ENCODE measurements around the gene BOK. TPM values are rescaled to one million over a fixed set of nuclear protein-coding genes. Genes with fewer than 3 reads are reported as not detected.

Gene BOK
- total and polyA plus RNA-seq, 2 experiments from 2014 or later: 28.0 to 46.6 TPM

GRCh38 chr2:241598061-241598460 lies 39.5 kb downstream of the BOK start:
- in situ Hi-C loops (cut with MboI): no loop called here
- Histone ChIP-seq H3K27ac (no peak overlapping the region), H3K9ac (no peak overlapping the region), H3K9me2 (ENCODE audit: insufficient read depth) (no peaks in the 10 kb centered on the region), H3K4me2 (ENCODE audit: unreplicated experiment) (no peak overlapping the region), H2AFZ (no peak overlapping the region), H3K27me3 (replicated peaks; ENCODE audit: insufficient read depth) (no peaks in the 10 kb centered on the region), H3K4me1 (ENCODE audit: insufficient read depth) (no peaks in the 10 kb centered on the region), H3F3A (ENCODE audit: insufficient read depth) (no peaks in the 10 kb centered on the region), H3K9me3 (ENCODE audit: low read depth) (no peaks in the 10 kb centered on the region), H3K36me3 (ENCODE audit: low read depth) (peaks cover 18% of the 10 kb centered on the region; the same call in 1 of the 2 replicates), H3K4me3 (no peak overlapping the region), H3K79me2 (ENCODE audit: insufficient read depth) (no peaks in the 10 kb centered on the region; the same call in 1 of the 2 replicates), H4K20me1 (ENCODE audit: insufficient read depth) (no peaks in the 10 kb centered on the region)
- DNase-seq: no peak
- 43 to 50% methylated on average over 5 of the region's 5 CpGs for WGBS, 2 experiments (ENCODE audit: low coverage in 1 of 2, low lambda C conversion rate in 2 of 2, missing lambda C conversion rate in 2 of 2)
- TF ChIP-seq EZH2phosphoT487 (IDR thresholded peaks at IDR 0.05; ENCODE audit: insufficient read depth, low read depth): no peak
- no peak for TF ChIP-seq EZH2 (IDR thresholded peaks at IDR 0.05; ENCODE audit: insufficient read depth, poor library complexity, severe bottlenecking)

DNA sequence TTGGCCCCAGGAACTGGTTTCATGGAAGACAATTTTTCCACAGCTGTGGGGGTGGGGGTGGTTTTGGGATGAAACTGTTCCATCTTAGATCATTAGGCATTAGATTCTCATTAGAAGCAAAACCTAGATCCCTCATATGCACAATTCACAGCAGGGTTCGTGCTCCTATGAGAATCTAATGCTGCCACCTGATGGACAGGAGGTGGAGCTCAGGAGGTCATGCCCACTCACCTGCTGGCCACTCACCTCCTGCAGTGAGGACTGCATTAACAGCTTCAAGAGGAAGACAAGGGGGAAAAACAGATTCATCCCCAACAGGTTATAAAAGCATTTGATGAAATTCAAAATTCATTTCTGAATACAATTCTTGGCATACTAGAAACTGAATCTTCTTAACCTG lies 39.9 kb downstream of the BOK start:
- H3K4me1 ChIP-seq (ENCODE audit: insufficient read depth): no peaks in the 10 kb centered on the region
- H3K36me3 ChIP-seq (ENCODE audit: low read depth): peaks cover 18% of the 10 kb centered on the region; the same call in 1 of the 2 replicates
- 94% methylated on average over 1 of the region's 1 CpG for WGBS, 2 experiments (ENCODE audit: low coverage in 1 of 2, low lambda C conversion rate in 2 of 2, missing lambda C conversion rate in 2 of 2)

DNA sequence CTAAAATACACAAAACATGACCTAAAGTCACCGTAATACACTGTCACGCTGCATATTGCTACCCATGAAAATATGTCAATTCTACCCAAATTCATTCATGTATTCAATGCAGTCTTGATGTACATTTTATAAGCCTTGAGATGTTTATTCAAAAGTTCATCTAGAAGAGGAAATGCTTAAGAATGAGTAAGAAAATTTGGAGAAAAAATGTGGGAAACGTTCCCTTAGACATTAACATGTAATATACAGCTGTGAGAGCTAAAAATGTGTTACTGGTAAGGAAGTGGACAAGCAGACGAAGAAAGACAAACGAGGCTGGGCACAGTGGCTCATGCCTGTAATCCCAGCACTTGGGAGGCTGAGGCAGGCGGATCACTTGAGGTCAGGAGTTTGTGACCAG lies 41.1 kb downstream of the BOK start:
- no peaks in the 10 kb centered on the region for H4K20me1 ChIP-seq (ENCODE audit: insufficient read depth)
- no peaks in the 10 kb centered on the region for H3K4me1 ChIP-seq (ENCODE audit: insufficient read depth)
- no peak overlapping the region for H3K27ac ChIP-seq
- H3K9ac ChIP-seq: no peak overlapping the region
- H3K4me2 ChIP-seq (ENCODE audit: unreplicated experiment): no peak overlapping the region
- in situ Hi-C loops (cut with MboI): no loop called here
- H2AFZ ChIP-seq: no peak overlapping the region
- H3K4me3 ChIP-seq: no peak overlapping the region
- H3K9me2 ChIP-seq (ENCODE audit: insufficient read depth): no peaks in the 10 kb centered on the region
- no peak for TF ChIP-seq EZH2 (IDR thresholded peaks at IDR 0.05; ENCODE audit: insufficient read depth, poor library complexity, severe bottlenecking)
- TF ChIP-seq EZH2phosphoT487 (IDR thresholded peaks at IDR 0.05; ENCODE audit: insufficient read depth, low read depth): no peak
- DNase-seq: no peak
- H3F3A ChIP-seq (ENCODE audit: insufficient read depth): no peaks in the 10 kb centered on the region
- 86 to 95% methylated on average over 6 of the region's 6 CpGs for WGBS, 2 experiments (ENCODE audit: low coverage in 1 of 2, low lambda C conversion rate in 2 of 2, missing lambda C conversion rate in 2 of 2)
- no peaks in the 10 kb centered on the region for H3K9me3 ChIP-seq (ENCODE audit: low read depth)
- peaks cover 3% of the 10 kb centered on the region for H3K79me2 ChIP-seq (ENCODE audit: insufficient read depth)
- peaks cover 15% of the 10 kb centered on the region; the same call in 1 of the 2 replicates for H3K36me3 ChIP-seq (ENCODE audit: low read depth)
- no peaks in the 10 kb centered on the region for H3K27me3 ChIP-seq (replicated peaks; ENCODE audit: insufficient read depth)

More for the DNA sequence above, 39.9 kb downstream of the BOK start:
- Histone ChIP-seq H3K4me2 (ENCODE audit: unreplicated experiment) (no peak overlapping the region), H3K79me2 (ENCODE audit: insufficient read depth) (no peaks in the 10 kb centered on the region; the same call in 1 of the 2 replicates), H3K27me3 (replicated peaks; ENCODE audit: insufficient read depth) (no peaks in the 10 kb centered on the region), H3K9me2 (ENCODE audit: insufficient read depth) (no peaks in the 10 kb centered on the region), H2AFZ (no peak overlapping the region), H3F3A (ENCODE audit: insufficient read depth) (no peaks in the 10 kb centered on the region), H3K9me3 (ENCODE audit: low read depth) (no peaks in the 10 kb centered on the region), H3K27ac (no peak overlapping the region), H4K20me1 (ENCODE audit: insufficient read depth) (no peaks in the 10 kb centered on the region), H3K4me3 (no peak overlapping the region), H3K9ac (no peak overlapping the region)
- in situ Hi-C loops (cut with MboI): no loop called here
- no peak for DNase-seq
- TF ChIP-seq EZH2phosphoT487 (IDR thresholded peaks at IDR 0.05; ENCODE audit: insufficient read depth, low read depth) (no peak), EZH2 (IDR thresholded peaks at IDR 0.05; ENCODE audit: insufficient read depth, poor library complexity, severe bottlenecking) (no peak)

DNA sequence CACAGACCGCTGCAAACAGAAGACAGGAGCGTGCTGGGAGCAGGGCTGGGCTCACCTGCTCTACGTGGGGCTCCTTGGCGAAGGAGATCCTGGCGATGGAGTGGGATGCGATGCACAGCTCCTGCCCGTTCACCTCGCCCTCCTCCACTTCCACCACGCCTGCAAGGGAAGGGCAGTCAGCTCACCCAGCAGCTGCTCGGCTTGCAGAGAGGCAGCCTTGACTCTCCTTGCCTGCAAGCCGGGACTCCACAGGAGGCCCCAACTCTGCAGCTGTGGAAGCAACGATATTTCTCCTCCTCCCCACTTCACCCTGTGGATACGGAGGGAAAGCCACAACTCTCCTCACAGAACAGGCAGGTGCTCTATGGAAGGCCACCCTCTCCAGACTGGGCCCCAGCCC lies 43.3 kb downstream of the BOK start:
- Histone ChIP-seq H3K4me1 (ENCODE audit: insufficient read depth) (no peaks in the 10 kb centered on the region), H3K9me2 (ENCODE audit: insufficient read depth) (no peaks in the 10 kb centered on the region), H3K36me3 (ENCODE audit: low read depth) (peaks cover 29% of the 10 kb centered on the region; the same call in 1 of the 2 replicates), H2AFZ (no peak overlapping the region), H3K79me2 (ENCODE audit: insufficient read depth) (peaks cover 25% of the 10 kb centered on the region), H3K27me3 (replicated peaks; ENCODE audit: insufficient read depth) (no peaks in the 10 kb centered on the region), H3K9me3 (ENCODE audit: low read depth) (no peaks in the 10 kb centered on the region), H3K4me2 (ENCODE audit: unreplicated experiment) (no peak overlapping the region), H3K4me3 (no peak overlapping the region), H3K27ac (no peak overlapping the region), H3F3A (ENCODE audit: insufficient read depth) (no peaks in the 10 kb centered on the region), H4K20me1 (ENCODE audit: insufficient read depth) (no peaks in the 10 kb centered on the region), H3K9ac (no peak overlapping the region)
- TF ChIP-seq EZH2 (IDR thresholded peaks at IDR 0.05; ENCODE audit: insufficient read depth, poor library complexity, severe bottlenecking) (no peak), EZH2phosphoT487 (IDR thresholded peaks at IDR 0.05; ENCODE audit: insufficient read depth, low read depth) (no peak)
- in situ Hi-C loops (cut with MboI): no loop called here
- 95% methylated on average over 13 of the region's 13 CpGs for WGBS, 2 experiments (ENCODE audit: low coverage in 1 of 2, low lambda C conversion rate in 2 of 2, missing lambda C conversion rate in 2 of 2)
- DNase-seq: no peak

DNA sequence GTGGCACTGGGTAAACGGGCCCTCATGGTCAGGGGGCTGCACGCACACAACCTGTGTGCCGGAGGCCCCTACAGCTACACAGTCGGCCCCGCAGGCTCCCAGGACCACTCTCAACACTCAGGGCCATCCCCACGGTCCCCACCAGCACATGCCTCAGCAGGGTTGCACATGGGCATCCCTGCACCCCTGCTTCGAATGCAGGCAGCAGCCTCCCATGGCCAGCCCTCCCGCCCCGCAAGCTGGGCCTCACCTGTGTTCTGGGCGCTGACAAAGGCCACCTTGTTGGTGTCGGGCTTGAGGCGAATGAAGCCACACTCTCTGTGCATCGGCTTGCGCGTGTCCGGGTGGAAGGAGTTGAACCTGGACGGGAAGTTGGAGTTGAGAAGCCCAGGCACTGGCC lies 44.2 kb downstream of the BOK start:
- H3K9me3 ChIP-seq (ENCODE audit: low read depth): no peaks in the 10 kb centered on the region
- no peak overlapping the region for H3K9ac ChIP-seq

More for the DNA sequence above, 44.2 kb downstream of the BOK start:
- Histone ChIP-seq H3K4me1 (ENCODE audit: insufficient read depth) (no peaks in the 10 kb centered on the region), H3K27me3 (replicated peaks; ENCODE audit: insufficient read depth) (no peaks in the 10 kb centered on the region), H4K20me1 (ENCODE audit: insufficient read depth) (no peaks in the 10 kb centered on the region), H3K36me3 (ENCODE audit: low read depth) (peaks cover 24% of the 10 kb centered on the region; the same call in 1 of the 2 replicates), H3F3A (ENCODE audit: insufficient read depth) (no peaks in the 10 kb centered on the region), H3K79me2 (ENCODE audit: insufficient read depth) (peaks cover 31% of the 10 kb centered on the region), H3K27ac (no peak overlapping the region), H2AFZ (no peak overlapping the region), H3K4me2 (ENCODE audit: unreplicated experiment) (no peak overlapping the region), H3K9me2 (ENCODE audit: insufficient read depth) (no peaks in the 10 kb centered on the region), H3K4me3 (no peak overlapping the region)
- no peak for DNase-seq
- in situ Hi-C loops (cut with MboI): no loop called here
- WGBS, 2 experiments (ENCODE audit: low coverage in 1 of 2, low lambda C conversion rate in 2 of 2, missing lambda C conversion rate in 2 of 2): 97 to 98% methylated on average over 15 to 16 of the region's 17 CpGs
- TF ChIP-seq EZH2 (IDR thresholded peaks at IDR 0.05; ENCODE audit: insufficient read depth, poor library complexity, severe bottlenecking) (no peak), EZH2phosphoT487 (IDR thresholded peaks at IDR 0.05; ENCODE audit: insufficient read depth, low read depth) (no peak)
